ENCODE results near the gene RCE1.

Gene RCE1

DNA sequence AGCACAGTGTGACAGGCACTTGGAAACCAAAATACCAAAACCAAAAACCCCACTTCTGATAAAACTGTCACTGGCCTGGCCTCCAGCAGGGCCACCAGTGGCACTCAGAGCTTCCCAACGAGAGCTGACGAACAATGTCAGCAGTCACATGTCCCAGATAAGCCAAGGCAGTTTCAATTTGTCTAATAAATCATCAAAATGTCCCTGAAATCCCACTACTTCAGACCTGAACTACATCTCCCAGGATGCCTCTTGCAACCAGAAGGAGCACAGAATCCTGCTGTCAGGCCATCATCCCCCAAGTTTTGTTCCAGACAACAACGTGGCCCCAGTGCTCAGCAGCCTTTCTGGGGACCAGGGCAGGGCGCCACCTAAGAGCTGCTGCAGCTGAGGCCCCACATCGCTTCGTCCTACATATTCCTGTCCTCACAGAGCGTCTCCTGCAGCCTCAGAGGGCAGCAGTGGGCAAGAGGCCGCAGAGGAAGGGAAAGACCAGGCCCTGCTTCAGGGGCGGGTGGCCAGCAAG lies 38.7 kb downstream of the RCE1 start:
- TF ChIP-seq, protein P1, sequence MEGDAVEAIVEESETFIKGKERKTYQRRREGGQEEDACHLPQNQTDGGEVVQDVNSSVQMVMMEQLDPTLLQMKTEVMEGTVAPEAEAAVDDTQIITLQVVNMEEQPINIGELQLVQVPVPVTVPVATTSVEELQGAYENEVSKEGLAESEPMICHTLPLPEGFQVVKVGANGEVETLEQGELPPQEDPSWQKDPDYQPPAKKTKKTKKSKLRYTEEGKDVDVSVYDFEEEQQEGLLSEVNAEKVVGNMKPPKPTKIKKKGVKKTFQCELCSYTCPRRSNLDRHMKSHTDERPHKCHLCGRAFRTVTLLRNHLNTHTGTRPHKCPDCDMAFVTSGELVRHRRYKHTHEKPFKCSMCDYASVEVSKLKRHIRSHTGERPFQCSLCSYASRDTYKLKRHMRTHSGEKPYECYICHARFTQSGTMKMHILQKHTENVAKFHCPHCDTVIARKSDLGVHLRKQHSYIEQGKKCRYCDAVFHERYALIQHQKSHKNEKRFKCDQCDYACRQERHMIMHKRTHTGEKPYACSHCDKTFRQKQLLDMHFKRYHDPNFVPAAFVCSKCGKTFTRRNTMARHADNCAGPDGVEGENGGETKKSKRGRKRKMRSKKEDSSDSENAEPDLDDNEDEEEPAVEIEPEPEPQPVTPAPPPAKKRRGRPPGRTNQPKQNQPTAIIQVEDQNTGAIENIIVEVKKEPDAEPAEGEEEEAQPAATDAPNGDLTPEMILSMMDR (conservative IDR thresholded peaks at IDR 0.05; ENCODE audit: low read depth, low read length) = no peak
- no peak for DNase-seq (ENCODE audit: low read depth)
- H3K4me3 ChIP-seq (ENCODE audit: low read depth, low read length) = no peak overlapping the region

DNA sequence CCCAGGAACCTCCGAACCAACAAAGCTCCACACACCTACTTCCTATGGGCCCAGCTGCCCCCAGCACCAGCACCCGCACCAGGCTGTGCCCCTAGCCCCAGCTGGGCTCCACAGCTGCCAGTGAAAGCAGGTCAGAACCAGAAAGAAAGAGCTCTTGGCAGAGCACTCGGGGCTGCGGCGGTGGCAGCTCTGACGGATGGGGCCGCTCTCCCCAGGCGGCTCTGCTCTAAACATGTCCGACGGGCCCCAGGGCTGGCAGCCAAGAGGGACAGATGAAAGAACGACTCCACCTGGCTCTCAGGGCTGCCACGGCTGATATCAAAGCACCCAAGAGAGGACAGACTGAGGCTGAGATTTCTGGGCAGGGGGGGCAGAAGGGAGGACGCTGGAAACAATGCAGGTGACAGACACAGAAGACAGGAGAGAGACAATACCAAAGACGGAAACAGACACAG lies 39.3 kb downstream of the RCE1 start:
- TF ChIP-seq, protein P1 (conservative IDR thresholded peaks at IDR 0.05; ENCODE audit: low read depth, low read length) = no peak
- no peak overlapping the region for H3K4me3 ChIP-seq (ENCODE audit: low read depth, low read length)
- no peak for DNase-seq (ENCODE audit: low read depth)

DNA sequence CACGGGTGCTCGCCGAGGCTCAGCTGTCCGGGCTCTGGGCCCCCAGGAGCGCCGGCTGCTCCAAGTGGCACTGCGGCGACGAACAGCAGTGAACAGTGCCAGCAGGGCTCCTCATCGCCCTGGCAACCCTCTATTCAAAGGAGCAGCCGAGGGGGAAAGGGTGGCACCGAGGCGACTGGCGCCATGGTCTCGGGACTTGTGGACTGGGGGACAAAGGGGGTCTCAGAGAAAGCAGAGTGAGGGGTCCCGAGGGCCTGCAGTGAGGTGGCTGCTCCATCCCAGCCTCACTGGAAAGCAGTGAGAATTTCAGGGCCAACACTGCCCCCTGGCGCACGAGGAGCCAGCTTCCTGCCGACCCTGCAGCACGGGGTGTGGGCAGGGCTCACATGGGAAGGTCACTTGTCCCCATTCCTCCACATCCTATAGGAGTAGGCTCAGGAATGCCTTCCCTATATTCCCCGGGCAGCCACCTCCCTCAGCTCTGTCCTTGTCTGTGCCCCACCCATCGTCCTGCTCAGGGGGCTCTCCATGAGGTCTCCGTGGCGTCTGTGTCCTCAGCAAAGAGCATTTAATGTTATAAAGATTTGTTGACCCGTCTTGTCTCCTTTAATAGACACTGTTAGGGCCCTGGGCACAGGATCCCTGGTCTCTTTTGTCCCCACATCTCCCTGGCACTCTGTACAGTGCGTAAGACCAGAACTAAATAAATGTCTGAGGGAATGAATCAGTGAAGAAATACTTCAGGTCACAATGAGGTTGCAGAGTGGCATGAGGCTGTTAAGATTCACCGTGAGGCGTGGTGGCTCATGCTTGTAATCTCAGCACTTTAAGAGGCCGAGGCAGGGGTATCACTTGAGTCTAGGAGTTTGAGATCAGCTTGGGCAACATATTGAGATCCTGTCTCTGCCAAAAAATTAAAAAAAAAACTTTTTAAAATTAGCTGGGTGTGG lies 40.0 kb downstream of the RCE1 start:
- peak; percentile 71 for DNase-seq (ENCODE audit: low read depth)
- H3K4me3 ChIP-seq (ENCODE audit: low read depth, low read length) = no peak overlapping the region
- TF ChIP-seq, protein P1 (conservative IDR thresholded peaks at IDR 0.05; ENCODE audit: low read depth, low read length) = peak; percentile 66

DNA sequence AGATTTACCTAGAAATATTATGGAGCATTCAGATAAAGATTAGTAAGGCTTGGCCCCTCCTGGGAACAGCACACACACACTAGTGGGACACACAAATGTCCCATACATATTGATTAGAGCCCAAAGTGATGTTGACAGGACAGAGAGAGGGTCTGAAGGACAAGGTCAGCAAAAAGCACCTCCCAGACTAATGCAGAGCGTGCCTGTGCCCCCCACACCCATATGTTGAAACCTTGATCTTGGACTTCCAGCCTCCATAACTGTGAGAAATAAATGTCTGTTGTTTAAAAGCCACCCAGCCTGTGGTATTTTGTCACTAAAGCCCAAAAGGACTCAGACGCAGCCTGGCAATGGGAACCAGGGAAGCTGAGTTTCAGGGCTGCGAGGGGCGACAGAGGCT lies 41.2 kb downstream of the RCE1 start:
- no peak for DNase-seq (ENCODE audit: low read depth)
- no peak overlapping the region for H3K4me3 ChIP-seq (ENCODE audit: low read depth, low read length)
- TF ChIP-seq, protein P1 (conservative IDR thresholded peaks at IDR 0.05; ENCODE audit: low read depth, low read length) = no peak

DNA sequence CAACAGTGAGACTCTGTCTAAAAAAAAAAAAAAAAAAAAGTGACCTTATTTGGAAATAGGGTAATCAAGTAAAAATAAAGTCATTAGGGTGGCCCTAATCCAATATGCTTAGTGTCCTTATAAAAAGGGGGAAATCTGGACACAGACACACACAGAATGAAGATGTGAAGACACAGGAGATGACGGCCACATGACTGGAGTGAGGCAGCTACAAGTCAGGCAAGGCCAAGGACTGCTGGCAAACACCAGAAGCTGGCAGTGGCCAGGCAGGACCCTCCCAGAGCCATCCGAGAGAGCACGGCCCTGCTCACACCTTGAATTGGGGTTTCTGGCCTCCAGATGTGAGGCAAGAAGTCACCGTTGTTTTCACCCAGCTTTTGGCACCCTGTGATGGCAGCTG lies 42.2 kb downstream of the RCE1 start:
- TF ChIP-seq, protein P1 (conservative IDR thresholded peaks at IDR 0.05; ENCODE audit: low read depth, low read length) = no peak
- no peak overlapping the region for H3K4me3 ChIP-seq (ENCODE audit: low read depth, low read length)
- DNase-seq (ENCODE audit: low read depth) = no peak

DNA sequence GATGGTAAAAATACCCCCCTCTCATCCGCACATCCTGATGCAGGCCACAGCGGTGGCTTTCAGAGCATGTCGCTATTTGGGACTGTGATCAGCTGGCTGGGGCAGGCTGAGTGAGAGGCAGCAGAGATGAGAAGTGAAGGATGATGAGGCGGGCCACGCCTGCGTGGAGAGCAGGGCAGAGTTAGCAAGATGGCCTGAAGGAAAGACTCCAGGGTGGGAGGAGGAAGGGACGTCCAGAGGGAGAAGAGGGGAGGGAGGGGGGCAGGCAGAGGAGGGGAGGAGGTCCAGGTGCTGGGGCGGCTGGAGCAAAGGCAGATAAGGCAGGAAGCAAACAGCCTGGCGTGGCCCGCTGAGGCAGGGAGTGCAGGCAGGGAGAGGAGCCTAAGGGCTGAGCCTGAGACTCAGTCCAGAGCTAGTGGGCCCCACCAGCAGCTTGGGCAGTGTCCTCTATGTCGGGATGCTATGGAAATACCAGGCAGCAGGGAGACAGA lies 42.8 kb downstream of the RCE1 start:
- DNase-seq (ENCODE audit: low read depth) = no peak
- H3K4me3 ChIP-seq (ENCODE audit: low read depth, low read length) = no peak overlapping the region
- TF ChIP-seq, protein P1 (conservative IDR thresholded peaks at IDR 0.05; ENCODE audit: low read depth, low read length) = no peak

Measured in choroid plexus epithelial cell (primary cell).